ENCODE results near the gene SLC37A2. TPM values are rescaled to one million over a fixed set of nuclear protein-coding genes. Genes with fewer than 3 reads are reported as not detected.

SLC37A2 gene
- total RNA-seq, 1 donor from 2014 or later = 1.3 TPM

GRCh38 chr11:125078016-125078415, 14.9 kb downstream of the SLC37A2 start:
- H3K79me2 ChIP-seq (ENCODE audit: insufficient read depth, low read length) = no peaks in the 10 kb centered on the region
- no peak overlapping the region for H3K27ac Mint-ChIP-seq (ENCODE audit: unreplicated experiment)
- no peak overlapping the region for H3K9ac ChIP-seq (ENCODE audit: low read length)
- H3K9me3 Mint-ChIP-seq (ENCODE audit: unreplicated experiment) = peaks cover 2% of the 10 kb centered on the region
- no peak overlapping the region for H3K4me3 Mint-ChIP-seq (ENCODE audit: unreplicated experiment)
- H4K20me1 ChIP-seq (ENCODE audit: insufficient read depth, low read length) = no peaks in the 10 kb centered on the region
- no peaks in the 10 kb centered on the region for H3K36me3 Mint-ChIP-seq (ENCODE audit: low read depth, unreplicated experiment)
- no peak overlapping the region for H3K4me2 ChIP-seq (ENCODE audit: low read length)
- H3K4me1 Mint-ChIP-seq (ENCODE audit: low read depth, unreplicated experiment) = peaks cover 21% of the 10 kb centered on the region
- no peak for TF ChIP-seq EZH2 (IDR thresholded peaks at IDR 0.05; ENCODE audit: insufficient read depth, low read length)
- no peaks in the 10 kb centered on the region for H3K27me3 ChIP-seq (ENCODE audit: insufficient read depth, low read length)
- no peak for FAIRE-seq
- no peak for DNase-seq (ENCODE audit: low read depth)
- H3K9me3 ChIP-seq (ENCODE audit: insufficient read depth, low read depth, low read length) = no peaks in the 10 kb centered on the region
- H3K4me1 ChIP-seq (ENCODE audit: insufficient read depth, low read length) = peaks cover 29% of the 10 kb centered on the region
- no peaks in the 10 kb centered on the region for H3K36me3 ChIP-seq (ENCODE audit: insufficient read depth, low read length)
- no peak overlapping the region for H3K4me3 ChIP-seq (ENCODE audit: insufficient read depth, low read depth, low read length)
- no peak overlapping the region for H3K27ac ChIP-seq (ENCODE audit: low read depth, low read length)
- H3K27me3 Mint-ChIP-seq (ENCODE audit: low read depth, unreplicated experiment) = peaks cover 37% of the 10 kb centered on the region
- no peak overlapping the region for H2AFZ ChIP-seq (ENCODE audit: low read depth, low read length)

GRCh38 chr11:125078516-125079140, 15.5 kb downstream of the SLC37A2 start:
- Histone ChIP-seq H3K27ac (ENCODE audit: low read depth, low read length) (peak overlapping the region; percentile 55), H3K4me3 (ENCODE audit: insufficient read depth, low read depth, low read length) (no peak overlapping the region), H3K36me3 (ENCODE audit: insufficient read depth, low read length) (no peaks in the 10 kb centered on the region), H3K4me1 (ENCODE audit: insufficient read depth, low read length) (peaks cover 35% of the 10 kb centered on the region), H3K9me3 (ENCODE audit: insufficient read depth, low read depth, low read length) (no peaks in the 10 kb centered on the region), H3K79me2 (ENCODE audit: insufficient read depth, low read length) (no peaks in the 10 kb centered on the region), H4K20me1 (ENCODE audit: insufficient read depth, low read length) (no peaks in the 10 kb centered on the region), H3K9ac (ENCODE audit: low read length) (no peak overlapping the region), H3K4me2 (ENCODE audit: low read length) (peak overlapping the region; percentile 72), H3K27me3 (ENCODE audit: insufficient read depth, low read length) (no peaks in the 10 kb centered on the region), H2AFZ (ENCODE audit: low read depth, low read length) (no peak overlapping the region)
- H3K4me1 Mint-ChIP-seq (ENCODE audit: low read depth, unreplicated experiment) = peaks cover 25% of the 10 kb centered on the region
- DNase-seq (ENCODE audit: low read depth) = no peak
- no peak overlapping the region for H3K27ac Mint-ChIP-seq (ENCODE audit: unreplicated experiment)
- H3K4me3 Mint-ChIP-seq (ENCODE audit: unreplicated experiment) = no peak overlapping the region
- TF ChIP-seq EZH2 (IDR thresholded peaks at IDR 0.05; ENCODE audit: insufficient read depth, low read length) = no peak
- TF ChIP-seq, protein P1, sequence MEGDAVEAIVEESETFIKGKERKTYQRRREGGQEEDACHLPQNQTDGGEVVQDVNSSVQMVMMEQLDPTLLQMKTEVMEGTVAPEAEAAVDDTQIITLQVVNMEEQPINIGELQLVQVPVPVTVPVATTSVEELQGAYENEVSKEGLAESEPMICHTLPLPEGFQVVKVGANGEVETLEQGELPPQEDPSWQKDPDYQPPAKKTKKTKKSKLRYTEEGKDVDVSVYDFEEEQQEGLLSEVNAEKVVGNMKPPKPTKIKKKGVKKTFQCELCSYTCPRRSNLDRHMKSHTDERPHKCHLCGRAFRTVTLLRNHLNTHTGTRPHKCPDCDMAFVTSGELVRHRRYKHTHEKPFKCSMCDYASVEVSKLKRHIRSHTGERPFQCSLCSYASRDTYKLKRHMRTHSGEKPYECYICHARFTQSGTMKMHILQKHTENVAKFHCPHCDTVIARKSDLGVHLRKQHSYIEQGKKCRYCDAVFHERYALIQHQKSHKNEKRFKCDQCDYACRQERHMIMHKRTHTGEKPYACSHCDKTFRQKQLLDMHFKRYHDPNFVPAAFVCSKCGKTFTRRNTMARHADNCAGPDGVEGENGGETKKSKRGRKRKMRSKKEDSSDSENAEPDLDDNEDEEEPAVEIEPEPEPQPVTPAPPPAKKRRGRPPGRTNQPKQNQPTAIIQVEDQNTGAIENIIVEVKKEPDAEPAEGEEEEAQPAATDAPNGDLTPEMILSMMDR (IDR thresholded peaks at IDR 0.05; ENCODE audit: insufficient read depth, low read depth, low read length) = no peak
- peaks cover 35% of the 10 kb centered on the region for H3K27me3 Mint-ChIP-seq (ENCODE audit: low read depth, unreplicated experiment)
- peaks cover 2% of the 10 kb centered on the region for H3K9me3 Mint-ChIP-seq (ENCODE audit: unreplicated experiment)
- H3K36me3 Mint-ChIP-seq (ENCODE audit: low read depth, unreplicated experiment) = no peaks in the 10 kb centered on the region
- no peak for FAIRE-seq

- H3K27me3 ChIP-seq (ENCODE audit: insufficient read depth, low read length) = no peaks in the 10 kb centered on the region
- Mint-ChIP-seq H3K27me3 (ENCODE audit: low read depth, unreplicated experiment) (peaks cover 30% of the 10 kb centered on the region), H3K4me3 (ENCODE audit: unreplicated experiment) (no peak overlapping the region), H3K27ac (ENCODE audit: unreplicated experiment) (no peak overlapping the region), H3K36me3 (ENCODE audit: low read depth, unreplicated experiment) (no peaks in the 10 kb centered on the region), H3K4me1 (ENCODE audit: low read depth, unreplicated experiment) (peaks cover 25% of the 10 kb centered on the region), H3K9me3 (ENCODE audit: unreplicated experiment) (peaks cover 2% of the 10 kb centered on the region)
- no peaks in the 10 kb centered on the region for H3K36me3 ChIP-seq (ENCODE audit: insufficient read depth, low read length)
- H3K79me2 ChIP-seq (ENCODE audit: insufficient read depth, low read length) = no peaks in the 10 kb centered on the region
- DNase-seq (ENCODE audit: low read depth) = peak; percentile 74
- no peak overlapping the region for H2AFZ ChIP-seq (ENCODE audit: low read depth, low read length)
- TF ChIP-seq, protein P1 (IDR thresholded peaks at IDR 0.05; ENCODE audit: insufficient read depth, low read depth, low read length) = no peak
- TF ChIP-seq EZH2 (IDR thresholded peaks at IDR 0.05; ENCODE audit: insufficient read depth, low read length) = no peak
- H3K27ac ChIP-seq (ENCODE audit: low read depth, low read length) = peak overlapping the region; percentile 55
- H3K9me3 ChIP-seq (ENCODE audit: insufficient read depth, low read depth, low read length) = no peaks in the 10 kb centered on the region
- no peak overlapping the region for H3K4me3 ChIP-seq (ENCODE audit: insufficient read depth, low read depth, low read length)
- peak overlapping the region; percentile 22 for H3K9ac ChIP-seq (ENCODE audit: low read length)
- peak overlapping the region; percentile 72 for H3K4me2 ChIP-seq (ENCODE audit: low read length)
- FAIRE-seq = no peak
- H4K20me1 ChIP-seq (ENCODE audit: insufficient read depth, low read length) = no peaks in the 10 kb centered on the region
- peaks cover 37% of the 10 kb centered on the region for H3K4me1 ChIP-seq (ENCODE audit: insufficient read depth, low read length)
Observed at GRCh38 chr11:125079151-125079877, 16.2 kb downstream of the SLC37A2 start.
